AG09319 (cell line): ENCODE data around the gene ZNF74.
"Not testable (repeated sequence)": the region's sequence is repeated elsewhere in the genome, so short reads cannot be mapped to it uniquely, and the experiment has no call there.

ENCODE experiments used
- DNase-seq: peaks from one replicate; pipeline ENCODE4 v3.0.0-alpha.2; 2010; ENCODE audit warnings: low read depth; ENCODE audit errors: extremely low read depth
- CTCF ChIP-seq: IDR thresholded peaks from 2 replicates; pipeline ENCODE4 v1.5.1; 2011; ENCODE audit warnings: low read depth, mild to moderate bottlenecking, inconsistent platforms, low read length, moderate library complexity

The ZNF74 gene

GRCh38 chr22:20414450-20414849 lies 20.5 kb downstream of the ZNF74 start:
- TF ChIP-seq CTCF = no peak
- DNase-seq = no peak

GRCh38 chr22:20415241-20415640 lies 21.3 kb downstream of the ZNF74 start:
- not testable (repeated sequence) for DNase-seq

- not testable (repeated sequence) for DNase-seq
These were observed 21.7 kb downstream of the ZNF74 start for GRCh38 chr22:20415699-20416098.

GRCh38 chr22:20418211-20418788 lies 24.3 kb downstream of the ZNF74 start:
- peak; percentile 75 for DNase-seq
- TF ChIP-seq CTCF = peak; percentile 83

GRCh38 chr22:20419664-20419951 lies 25.7 kb downstream of the ZNF74 start:
- no peak for DNase-seq
- TF ChIP-seq CTCF = no peak

- DNase-seq = no peak
- TF ChIP-seq CTCF = no peak
These were observed 26.3 kb downstream of the ZNF74 start for GRCh38 chr22:20420157-20420842.

GRCh38 chr22:20421507-20421874 lies 27.5 kb downstream of the ZNF74 start:
- no peak for DNase-seq
- TF ChIP-seq CTCF = no peak

GRCh38 chr22:20422271-20423007 lies 28.5 kb downstream of the ZNF74 start:
- DNase-seq = peak; percentile 73
- TF ChIP-seq CTCF = no peak
